H1 (cell line): ENCODE data around the gene C15orf40. TPM values are rescaled to one million over a fixed set of nuclear protein-coding genes. Genes with fewer than 3 reads are reported as not detected.

Experiments
- CTCF ChIA-PET: fragments of 300-600 bp; sonication (Branson Sonifier 250); formaldehyde crosslinking; loops from one replicate; lab custom pipeline; 2021; ENCODE audit not compliant: partially characterized antibody; lab: Charles Lee
- POLR2A ChIA-PET: fragments of 300-600 bp; sonication (Branson Sonifier 250); formaldehyde crosslinking; loops from one replicate; lab custom pipeline; 2021; ENCODE audit warnings: inconsistent platforms; ENCODE audit not compliant: partially characterized antibody; lab: Charles Lee
- DNase-seq, 2 experiments: peaks; one replicate each; pipeline versions ENCODE4 v3.0.0 to v3.0.0-alpha.2; 2010 to 2022; ENCODE audit warnings: low spot score in 2 of 2, low read depth in 1 of 2, mixed read lengths in 1 of 2
- FAIRE-seq: peaks from 2 replicates; lab custom pipeline; 2011; peaks lifted over from hg19 to GRCh38; lab: Jason Lieb, UNC
- H2AFZ ChIP-seq: 2 replicates; pipeline ENCODE4 v1.8.1; 2012; ENCODE audit warnings: low read length, inconsistent platforms
- H2AK5ac ChIP-seq: 2 replicates; pipeline ENCODE4 v1.6.1; 2013; ENCODE audit warnings: low read depth, low read length
- H2BK120ac ChIP-seq: replicated peaks from 2 replicates; pipeline ENCODE3; 2013; ENCODE audit warnings: low read depth, low read length, inconsistent platforms
- H2BK12ac ChIP-seq: 2 replicates; pipeline ENCODE4 v1.6.1; 2013; ENCODE audit warnings: low read depth, low read length
- H2BK15ac ChIP-seq: 2 replicates; pipeline ENCODE4 v1.6.1; 2013; ENCODE audit warnings: low read length
- H2BK20ac ChIP-seq: 2 replicates; pipeline ENCODE4 v1.6.1; 2013; ENCODE audit warnings: low read length
- H2BK5ac ChIP-seq: 2 replicates; pipeline ENCODE4 v1.6.1; 2013; ENCODE audit warnings: low read depth, low read length
- H3K14ac ChIP-seq: 2 replicates; pipeline ENCODE4 v1.6.1; 2013; ENCODE audit warnings: inconsistent platforms; ENCODE audit not compliant: insufficient read length
- H3K18ac ChIP-seq: 2 replicates; pipeline ENCODE4 v1.6.1; 2013; ENCODE audit warnings: low read length; ENCODE audit errors: extremely low read depth
- H3K23ac ChIP-seq: 2 replicates; pipeline ENCODE4 v1.6.1; 2013; ENCODE audit warnings: inconsistent platforms; ENCODE audit not compliant: insufficient read length
- H3K23me2 ChIP-seq: 2 replicates; pipeline ENCODE4 v1.6.1; 2013; ENCODE audit warnings: low read depth, low read length
- H3K27ac ChIP-seq: 2 replicates; pipeline ENCODE4 v1.6.1; 2011; ENCODE audit warnings: low read depth, low read length, inconsistent platforms
- H3K27me3 ChIP-seq, 4 experiments: replicated peaks in 1 of 4; 1 replicate in 1 of 4; 2 replicates in 3 of 4; pipeline versions ENCODE4 v1.6.1 to v1.8.1; 2011 to 2013; ENCODE audit warnings: low read length in 3 of 4, mild to moderate bottlenecking in 3 of 4, inconsistent platforms in 2 of 4, mixed read lengths in 2 of 4, moderate library complexity in 1 of 4; ENCODE audit not compliant: control insufficient read depth in 3 of 4, insufficient read depth in 3 of 4; ENCODE audit errors: extremely low read depth in 1 of 4
- H3K36me3 ChIP-seq, 4 experiments: 2 replicates each; pipeline versions ENCODE4 v1.6.1 to v1.8.1; 2011 to 2013; ENCODE audit warnings: mild to moderate bottlenecking in 4 of 4, low read length in 3 of 4, moderate library complexity in 2 of 4, control low read depth in 1 of 4, inconsistent platforms in 1 of 4; ENCODE audit not compliant: insufficient read depth in 4 of 4, control insufficient read depth in 2 of 4
- H3K4ac ChIP-seq: replicated peaks from 2 replicates; pipeline ENCODE3; 2013; ENCODE audit warnings: low read length, low read depth, mixed read lengths, inconsistent platforms; ENCODE audit not compliant: insufficient read length
- H3K4me1 ChIP-seq, 4 experiments: replicated peaks in 1 of 4; 1 replicate in 1 of 4; 2 replicates in 3 of 4; pipeline versions ENCODE4 v1.6.1 to v1.8.1; 2011 to 2013; ENCODE audit warnings: low read length in 3 of 4, inconsistent platforms in 2 of 4, mixed read lengths in 1 of 4; ENCODE audit not compliant: insufficient read depth in 4 of 4, control insufficient read depth in 3 of 4
- H3K4me2 ChIP-seq, 2 experiments: 2 replicates each; pipeline versions ENCODE4 v1.6.1 to v1.8.1; 2011 to 2013; ENCODE audit warnings: low read depth in 2 of 2, low read length in 2 of 2, control low read depth in 1 of 2, inconsistent platforms in 1 of 2, mild to moderate bottlenecking in 1 of 2; ENCODE audit not compliant: insufficient read depth in 1 of 2
- H3K4me3 ChIP-seq, 4 experiments: fragments of 200-600, 300-600 bp in 1 of 4; sonication (generic), shearing (Covaris generic), sonication (Bioruptor Twin) in 1 of 4; 2 replicates each; pipeline versions ENCODE4 v1.5.1 to v1.8.1; 2011 to 2016; ENCODE audit warnings: low read length in 4 of 4, low read depth in 3 of 4, control low read depth in 2 of 4, inconsistent platforms in 2 of 4, mild to moderate bottlenecking in 2 of 4, mixed read lengths in 1 of 4, moderate library complexity in 1 of 4; ENCODE audit not compliant: insufficient read depth in 2 of 4; ENCODE audit errors: extremely low read depth in 1 of 4
- H3K56ac ChIP-seq: replicated peaks from 2 replicates; pipeline ENCODE3; 2013; ENCODE audit warnings: low read depth, mild to moderate bottlenecking, mixed read lengths, low read length, inconsistent platforms; ENCODE audit not compliant: insufficient read length
- H3K79me1 ChIP-seq: 2 replicates; pipeline ENCODE4 v1.6.1; 2013; ENCODE audit warnings: low read depth, low read length, control low read depth
- H3K79me2 ChIP-seq, 2 experiments: 2 replicates each; pipeline versions ENCODE4 v1.6.1 to v1.8.1; 2012 to 2013; ENCODE audit warnings: low read length in 2 of 2, mild to moderate bottlenecking in 2 of 2, inconsistent platforms in 1 of 2; ENCODE audit not compliant: insufficient read depth in 2 of 2, control insufficient read depth in 1 of 2
- H3K9ac ChIP-seq, 4 experiments: replicated peaks in 1 of 4; 1 replicate in 1 of 4; 2 replicates in 3 of 4; pipeline versions ENCODE4 v1.6.1 to v1.8.1; 2011 to 2013; ENCODE audit warnings: low read depth in 3 of 4, low read length in 3 of 4, control low read depth in 2 of 4, mild to moderate bottlenecking in 2 of 4, moderate library complexity in 2 of 4, inconsistent platforms in 1 of 4; ENCODE audit errors: extremely low read depth in 1 of 4
- H3K9me3 ChIP-seq, 2 experiments: 2 replicates each; pipeline versions ENCODE4 v1.6.1 to v1.8.1; 2012 to 2013; ENCODE audit warnings: mild to moderate bottlenecking in 2 of 2, moderate library complexity in 2 of 2, control low read depth in 1 of 2, inconsistent platforms in 1 of 2, low read depth in 1 of 2, low read length in 1 of 2, mixed read lengths in 1 of 2; ENCODE audit not compliant: insufficient read depth in 2 of 2
- H4K20me1 ChIP-seq, 2 experiments: replicated peaks in 1 of 2; 2 replicates each; pipeline versions ENCODE3 to v1.8.1; 2011 to 2013; ENCODE audit warnings: inconsistent platforms in 2 of 2, low read length in 2 of 2, mild to moderate bottlenecking in 1 of 2; ENCODE audit not compliant: insufficient read depth in 2 of 2, control insufficient read depth in 1 of 2
- H4K5ac ChIP-seq: 2 replicates; pipeline ENCODE4 v1.6.1; 2013; ENCODE audit warnings: low read length, low read depth, mixed read lengths, inconsistent platforms; ENCODE audit not compliant: insufficient read length
- H4K8ac ChIP-seq: 2 replicates; pipeline ENCODE4 v1.8.0; 2013; ENCODE audit warnings: mild to moderate bottlenecking, moderate library complexity, low read length, inconsistent platforms; ENCODE audit not compliant: insufficient read depth; ENCODE audit errors: extremely low read depth
- H4K91ac ChIP-seq: replicated peaks from 2 replicates; pipeline ENCODE3; 2013; ENCODE audit warnings: low read length, mixed read lengths, inconsistent platforms; ENCODE audit not compliant: insufficient read length
- ATF2 ChIP-seq: IDR thresholded peaks from 2 replicates; pipeline ENCODE4 v1.6.1; 2012; ENCODE audit warnings: low read length, inconsistent platforms
- EP300 ChIP-seq, 2 experiments: IDR thresholded peaks; 1 replicate in 1 of 2; 2 replicates in 1 of 2; pipeline ENCODE4 v1.6.1; 2011 to 2012; ENCODE audit warnings: low read depth in 2 of 2, low read length in 2 of 2, mild to moderate bottlenecking in 2 of 2, borderline replicate concordance in 1 of 2, inconsistent platforms in 1 of 2, moderate library complexity in 1 of 2
- GTF2F1 ChIP-seq: IDR thresholded peaks from 2 replicates; pipeline ENCODE4 v1.6.1; 2012; ENCODE audit warnings: low read depth, low read length, improper control_type of control experiment, borderline replicate concordance
- RNF2 ChIP-seq: fragments of 200-900, 300-1000 bp; sonication (generic); IDR thresholded peaks from 2 replicates; pipeline ENCODE4 v1.7.1; 2016; ENCODE audit warnings: borderline replicate concordance, low read depth, mild to moderate bottlenecking, antibody characterized with exemption, low read length; ENCODE audit not compliant: poor library complexity, severe bottlenecking; ENCODE audit errors: missing control alignments
- SP4 ChIP-seq: IDR thresholded peaks from 2 replicates; pipeline ENCODE4 v1.6.1; 2012; ENCODE audit warnings: low read length, inconsistent platforms
- SRF ChIP-seq: IDR thresholded peaks from 2 replicates; pipeline ENCODE4 v1.6.1; 2011; ENCODE audit warnings: mild to moderate bottlenecking, low read depth, low read length, moderate library complexity
- WGBS, 2 experiments: shearing (Covaris generic) in 1 of 2; methylation state at CpG; one replicate each; pipeline versions ENCODE4 v1.1.6 to v1.1.7; 2013 to 2015; ENCODE audit warnings: low lambda C conversion rate in 2 of 2, mixed read lengths in 2 of 2, inconsistent platforms in 1 of 2, low coverage in 1 of 2, missing lambda C conversion rate in 1 of 2; ENCODE audit not compliant: insufficient replicate concordance in 2 of 2, insufficient coverage in 1 of 2, insufficient read length in 1 of 2; ENCODE audit errors: extremely low coverage in 1 of 2, missing lambda C conversion rate in 1 of 2; 5-methylcytosine and 5-hydroxymethylcytosine counted together
- polyA plus RNA-seq, 7 experiments: library from polyadenylated mRNA; depleted of rRNA in 3 of 7; stranded (reverse) in 5 of 7; unstranded in 2 of 7; fragments of >200 nt in 5 of 7; fragments of 200-250 nt in 2 of 7; gene quantifications; 1 replicate in 5 of 7; 2 replicates in 1 of 7; 4 replicates in 1 of 7; pipeline versions ENCODE4 v1.2.1 to v1.2.3, GENCODE V29; 2011 to 2013; ENCODE audit warnings: missing spikeins in 2 of 7, mixed read lengths in 2 of 7
- total RNA-seq: library from RNA; stranded (reverse); fragmentation: NEBNext Ultra II Directional; extraction: Animal tissue kit (Norgen Biotek cat#: 25700); gene quantifications from 2 replicates; pipeline ENCODE4 v1.2.1, GENCODE V29; 2021

Gene C15orf40
- total and polyA plus RNA-seq, 2 of the 8 experiments (the other 6 are each of a cell fraction or from before 2014, with no cell fraction given): 10.7 TPM

GRCh38 chr15:82963471-82964341 lies 47.7 kb downstream of the C15orf40 start:
- Histone ChIP-seq H3K4me3 (peak overlapping the region in 1 of 4 experiments; percentile 23; a peak in 1 of 8 replicates), H3K79me2 (no peaks in the 10 kb centered on the region), H3K9me3 (no peaks in the 10 kb centered on the region), H4K5ac (no peak overlapping the region), H3K4ac (no peak overlapping the region), H3K9ac (0 out of 7 replicates have a peak overlapping the region, but pooled peaks of 1 of the 4 experiments have one; percentile 4), H3K14ac (no peak overlapping the region), H4K8ac (no peak overlapping the region), H3K27ac (peak overlapping the region; percentile 53; the same call in 1 of the 2 replicates), H3K23ac (no peak overlapping the region), H3K79me1 (no peaks in the 10 kb centered on the region), H2BK20ac (no peak overlapping the region), H2BK15ac (no peak overlapping the region), H3K4me2 (peak overlapping the region; percentile 8 to 50; a peak in 3 of 4 replicates), H4K20me1 (no peaks in the 10 kb centered on the region), H3K23me2 (no peaks in the 10 kb centered on the region), H2AK5ac (no peak overlapping the region), H2BK120ac (no peak overlapping the region), H3K18ac (no peak overlapping the region), H2BK12ac (no peak overlapping the region), H2BK5ac (no peak overlapping the region), H4K91ac (no peak overlapping the region), H3K56ac (no peak overlapping the region), H2AFZ (peak overlapping the region; percentile 82), H3K27me3 (no peaks in the 10 kb centered on the region), H3K4me1 (peaks cover 0 to 11% (median 6%) of the 10 kb centered on the region in 4 experiments; a peak in 4 of 7 replicates), H3K36me3 (no peaks in the 10 kb centered on the region)
- no peak for DNase-seq
- TF ChIP-seq EP300 (IDR thresholded peaks at IDR 0.05; ENCODE audit: borderline replicate concordance in 1 of 2, low read depth in 2 of 2, low read length in 2 of 2): no peak
- TF ChIP-seq SRF: no peak
- TF ChIP-seq ATF2: no peak
- no peak for TF ChIP-seq GTF2F1
- no peak for TF ChIP-seq RNF2
- no peak for TF ChIP-seq SP4
- POLR2A ChIA-PET: interaction anchor here (1.2 kb wide), 1 partner anchor 14 kb away, joined by 4 read pairs; no protein-coding TSS in a partner anchor
- WGBS, 2 experiments: 71% methylated on average over 7 of the region's 7 CpGs; no CpG with 5 or more reads in 1 of the 2 experiments
- peak; percentile 70 for FAIRE-seq
- CTCF ChIA-PET: interaction anchor here (0.7 to 1.2 kb wide), 3 partner anchors 14 to 37 kb away, joined by 3 read pairs; no protein-coding TSS in a partner anchor
